GM12875 (cell line): ENCODE data around the gene CCBE1.

Experiments used
- H3K4me3 ChIP-seq: one replicate; pipeline ENCODE4 v1.5.1; 2011; ENCODE audit warnings: low read depth, low read length, control low read depth
- CTCF ChIP-seq: IDR thresholded peaks from 2 replicates; pipeline ENCODE4 v1.5.1; 2011; ENCODE audit warnings: low read depth, mild to moderate bottlenecking, control low read depth, inconsistent platforms, low read length, moderate library complexity, borderline replicate concordance; ENCODE audit not compliant: insufficient read depth

The CCBE1 gene

GRCh38 chr18:59437851-59438569 is 259.2 kb downstream of the CCBE1 start:
- H3K4me3 ChIP-seq: no peak overlapping the region
- no peak for TF ChIP-seq CTCF

GRCh38 chr18:59432803-59433597 is 264.2 kb downstream of the CCBE1 start:
- no peak for TF ChIP-seq CTCF
- no peak overlapping the region for H3K4me3 ChIP-seq

GRCh38 chr18:59431131-59431530 is 266.1 kb downstream of the CCBE1 start:
- TF ChIP-seq CTCF: no peak
- H3K4me3 ChIP-seq: no peak overlapping the region

- no peak for TF ChIP-seq CTCF
- H3K4me3 ChIP-seq: no peak overlapping the region
Measured at GRCh38 chr18:59429608-59430007, 267.6 kb downstream of the CCBE1 start.

- H3K4me3 ChIP-seq: no peak overlapping the region
- TF ChIP-seq CTCF: no peak
Measured at GRCh38 chr18:59428018-59428417, 269.2 kb downstream of the CCBE1 start.

- H3K4me3 ChIP-seq: no peak overlapping the region
Measured at GRCh38 chr18:59426855-59427254, 270.4 kb downstream of the CCBE1 start.

More at GRCh38 chr18:59426855-59427254, 270.4 kb downstream of the CCBE1 start:
- no peak for TF ChIP-seq CTCF
